Spleen (tissue), 11 donors: ENCODE measurements around the gene DCAF12L1. TPM values are rescaled to one million over a fixed set of nuclear protein-coding genes. Genes with fewer than 3 reads are reported as not detected.

Experiments used
- DNase-seq: peaks from one replicate; pipeline ENCODE4 v3.0.0-alpha.2; 2020
- H3K27ac ChIP-seq, 8 donors: fragments of 200-600 bp; sonication (generic) in 7 of 8; 1 replicate in 4 of 8; 2 replicates in 4 of 8; pipeline versions ENCODE4 v1.5.0 to v1.8.0; 2016 to 2021; ENCODE audit warnings: inconsistent platforms in 4 of 8, mild to moderate bottlenecking in 4 of 8, moderate library complexity in 1 of 8
- H3K27me3 ChIP-seq, 7 donors: fragments of 200-600 bp; sonication (generic) in 6 of 7; replicated peaks in 1 of 7; 1 replicate in 4 of 7; 2 replicates in 3 of 7; pipeline versions ENCODE4 v1.5.0 to v1.8.0; 2016 to 2021; ENCODE audit warnings: inconsistent platforms in 3 of 7, mild to moderate bottlenecking in 1 of 7
- H3K36me3 ChIP-seq, 6 donors: fragments of 200-600 bp; sonication (generic) in 5 of 6; 1 replicate in 4 of 6; 2 replicates in 2 of 6; pipeline versions ENCODE4 v1.5.0 to v1.8.0; 2016 to 2021; ENCODE audit warnings: inconsistent platforms in 2 of 6
- H3K4me1 ChIP-seq, 6 donors: fragments of 200-600 bp; sonication (generic) in 5 of 6; 1 replicate in 3 of 6; 2 replicates in 3 of 6; pipeline versions ENCODE4 v1.5.0 to v1.8.0; 2016 to 2021; ENCODE audit warnings: inconsistent platforms in 3 of 6
- H3K4me3 ChIP-seq, 8 donors: fragments of 200-600 bp; sonication (generic) in 7 of 8; 1 replicate in 4 of 8; 2 replicates in 4 of 8; pipeline versions ENCODE4 v1.5.0 to v1.8.0; 2016 to 2021; ENCODE audit warnings: inconsistent platforms in 4 of 8, mild to moderate bottlenecking in 4 of 8, moderate library complexity in 2 of 8
- H3K9me3 ChIP-seq, 8 donors: fragments of 200-600 bp; sonication (generic) in 7 of 8; 1 replicate in 4 of 8; 2 replicates in 4 of 8; pipeline versions ENCODE4 v1.5.0 to v1.8.0; 2016 to 2021; ENCODE audit warnings: inconsistent platforms in 4 of 8
- CTCF ChIP-seq, 11 experiments: fragments of 200-600 bp in 7 of 11; fragments of 450-650 bp in 4 of 11; sonication (generic) in 4 of 11; IDR thresholded peaks in 8 of 11; conservative IDR thresholded peaks in 3 of 11; 1 replicate in 7 of 11; 2 replicates in 4 of 11; pipeline versions ENCODE4 v1.4.0 to v1.8.0; 2016 to 2021; ENCODE audit warnings: antibody characterized with exemption in 11 of 11, inconsistent platforms in 4 of 11, mild to moderate bottlenecking in 1 of 11
- POLR2A ChIP-seq, 3 donors: fragments of 450-650 bp; IDR thresholded peaks; one replicate each; pipeline ENCODE4 v1.5.1; 2017; ENCODE audit warnings: antibody characterized with exemption in 3 of 3, mild to moderate bottlenecking in 1 of 3
- POLR2AphosphoS5 ChIP-seq, 3 donors: sonication (generic); formaldehyde crosslinking; IDR thresholded peaks; one replicate each; pipeline ENCODE4 v1.5.1; 2017; ENCODE audit warnings: antibody characterized with exemption in 3 of 3
- WGBS, 5 donors: extraction: QIAGEN DNeasy Blood & Tissue Kit in 3 of 5; methylation state at CpG; one replicate each; pipeline versions ENCODE4 v1.1.5 to v1.1.7; 2013 to 2018; 5-methylcytosine and 5-hydroxymethylcytosine counted together
- intact Hi-C: fragments of 100-400 bp; cut with DNase I; formaldehyde crosslinking; loops from one replicate; pipeline ENCODE4 v1.15.0; 2023; ENCODE audit warnings: low total_unique reads
- polyA plus RNA-seq, 3 donors: library from polyadenylated mRNA; stranded (reverse); fragments of 200-250 nt; gene quantifications; one replicate each; pipeline ENCODE4 v1.2.1, GENCODE V29; 2013
- small RNA-seq, 4 donors: library from RNA; depleted of rRNA; stranded (forward); fragments of <200 nt; gene quantifications; one replicate each; pipeline ENCODE3, GENCODE V24; 2016
- total RNA-seq, 7 donors: library from RNA; depleted of rRNA in 3 of 7; stranded (reverse); fragments of >200 nt in 3 of 7; fragmentation: NEBNext Ultra II Directional in 4 of 7; extraction: Animal tissue kit (Norgen Biotek cat#: 25700) in 4 of 7; gene quantifications; one replicate each; pipeline versions ENCODE4 v1.1.0 to v1.2.1, GENCODE V29; 2016 to 2021
- donor health status: healthy with polysubstance abuse.
- donor health status: DM: no; HTN: no; CAD: no; lungs with moderate emphysema.
- donor health status: DM: no; HTN: no; CAD: no.
- donor health status: Bipolar disorder and iron deficiency.
- donor health status: healthy.
- donor health status: DM: no; HTN: no; CAD: no.
- donor health status: DM: yes; HTN: yes; CAD: no.

Gene DCAF12L1
- total and polyA plus RNA-seq, 10 donors, result 0.24 to 4.1 (median 1.6) TPM; not detected in 1

DNA sequence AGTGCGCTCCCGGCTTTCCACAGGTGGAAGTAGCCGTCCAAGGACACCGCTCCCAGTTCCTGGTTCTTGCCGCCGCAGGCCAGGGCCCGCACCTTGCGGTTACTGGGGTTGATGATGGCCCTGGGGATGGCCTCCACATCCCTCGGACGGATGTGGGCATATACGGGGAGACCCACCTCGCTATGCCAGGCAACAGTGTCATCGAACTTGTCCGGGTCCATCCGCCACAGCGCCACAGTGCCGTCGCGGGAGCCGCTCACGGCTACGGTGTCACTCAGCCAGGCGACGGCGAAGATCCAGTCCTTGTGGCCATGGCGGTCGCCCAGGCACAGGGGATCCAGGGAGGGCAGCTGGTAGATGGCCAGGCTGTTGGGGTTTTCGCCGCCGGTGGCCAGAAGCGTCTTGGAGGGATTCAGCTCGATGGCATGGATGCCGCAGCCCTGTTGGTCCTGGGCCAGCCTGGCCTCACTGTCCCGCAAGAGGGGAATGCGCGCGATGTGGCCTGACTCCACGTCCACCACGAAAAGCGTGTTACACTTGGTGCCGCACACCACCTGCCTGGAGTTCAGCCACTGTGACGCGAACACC, 795 bp downstream of the DCAF12L1 start:
- intact Hi-C loops, result no loop called here
- 73 to 83% (median 81%) methylated on average over 1 to 43 of the region's 43 CpGs for WGBS, 5 donors
- no peaks in the 10 kb centered on the region for H3K4me1 ChIP-seq
- no peak for TF ChIP-seq POLR2A (IDR thresholded peaks at IDR 0.05)
- no peak for TF ChIP-seq POLR2AphosphoS5 (IDR thresholded peaks at IDR 0.05)
- peak; percentile 69 for DNase-seq
- peak overlapping the region in 3 of 8 donors; percentile 12 to 43 (median 29) for H3K4me3 ChIP-seq
- no peak overlapping the region for H3K27ac ChIP-seq
- peaks cover 0 to 11% (median 0%) of the 10 kb centered on the region in 8 donors for H3K9me3 ChIP-seq
- H3K27me3 ChIP-seq, result peaks cover 0 to 8% (median 0%) of the 10 kb centered on the region in 7 donors
- H3K36me3 ChIP-seq, result no peaks in the 10 kb centered on the region

- no peak for TF ChIP-seq CTCF (IDR thresholded peaks at IDR 0.05 in 8 of 11, conservative IDR thresholded peaks at IDR 0.05 in 3 of 11)
- TF ChIP-seq POLR2A (IDR thresholded peaks at IDR 0.05), result no peak
- no peak for TF ChIP-seq POLR2AphosphoS5 (IDR thresholded peaks at IDR 0.05)
- H3K4me3 ChIP-seq, result no peak overlapping the region
- intact Hi-C loops, result no loop called here
- peaks cover 0 to 11% (median 0%) of the 10 kb centered on the region in 8 donors for H3K9me3 ChIP-seq
- DNase-seq, result no peak
- no peak overlapping the region for H3K27ac ChIP-seq
- H3K27me3 ChIP-seq, result peaks cover 0 to 8% (median 0%) of the 10 kb centered on the region in 7 donors
- no peaks in the 10 kb centered on the region for H3K36me3 ChIP-seq
- no peaks in the 10 kb centered on the region for H3K4me1 ChIP-seq
- WGBS, 5 donors, result 83 to 100% (median 94%) methylated on average over 1 to 17 of the region's 17 CpGs
Measured at GRCh38 chrX:126551306-126551705, 1.3 kb downstream of the DCAF12L1 start.

DNA sequence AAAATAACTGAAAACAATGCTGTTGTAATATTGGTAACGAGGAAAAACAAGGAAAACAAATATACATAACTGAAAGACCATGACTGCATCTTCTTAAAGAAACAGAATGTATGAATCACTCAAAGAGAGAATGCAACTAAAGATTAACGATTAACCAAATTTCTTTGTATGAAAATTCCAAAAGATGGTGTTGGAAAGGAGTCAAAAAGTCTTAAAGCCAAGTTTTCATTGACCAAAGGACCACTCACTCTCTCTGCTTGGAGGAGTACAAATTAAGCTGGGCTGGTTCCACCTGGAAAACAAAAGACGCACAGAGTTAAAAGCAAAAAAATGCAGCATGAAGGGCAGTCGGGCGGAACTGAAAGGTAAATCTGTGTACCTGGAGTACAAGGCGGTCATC, 1.8 kb downstream of the DCAF12L1 start:
- Histone ChIP-seq H3K27ac (no peak overlapping the region), H3K4me3 (no peak overlapping the region), H3K9me3 (peaks cover 0 to 11% (median 0%) of the 10 kb centered on the region in 8 donors), H3K27me3 (peaks cover 0 to 8% (median 0%) of the 10 kb centered on the region in 7 donors), H3K4me1 (no peaks in the 10 kb centered on the region), H3K36me3 (no peaks in the 10 kb centered on the region)
- WGBS, 5 donors, result 74 to 92% (median 85%) methylated on average over 6 of the region's 6 CpGs
- no peak for DNase-seq
- TF ChIP-seq POLR2A (IDR thresholded peaks at IDR 0.05), result no peak
- TF ChIP-seq CTCF (IDR thresholded peaks at IDR 0.05 in 8 of 11, conservative IDR thresholded peaks at IDR 0.05 in 3 of 11), result no peak
- TF ChIP-seq POLR2AphosphoS5 (IDR thresholded peaks at IDR 0.05), result no peak
- intact Hi-C loops, result no loop called here

DNA sequence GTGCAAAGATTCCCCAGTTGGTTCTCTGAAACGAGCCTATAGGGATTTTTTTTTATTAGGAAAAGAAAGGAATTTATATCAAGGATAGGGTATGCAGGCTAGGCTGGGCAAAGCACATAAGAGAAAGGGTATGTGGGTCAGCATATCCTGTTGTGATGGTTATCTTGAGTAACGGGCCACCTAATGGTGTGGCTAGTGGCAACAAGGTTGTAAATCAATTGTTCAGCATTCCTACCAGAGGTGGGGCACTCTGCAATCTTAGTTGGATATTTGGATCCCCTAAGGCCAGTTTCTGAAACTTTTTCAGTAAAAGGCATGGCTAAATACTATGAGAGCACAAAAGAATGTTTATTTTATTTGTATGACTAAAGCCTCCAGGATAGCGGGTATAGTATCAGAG, 42.7 kb downstream of the DCAF12L1 start:
- Histone ChIP-seq H3K36me3 (no peaks in the 10 kb centered on the region), H3K9me3 (peaks cover 0 to 3% (median 0%) of the 10 kb centered on the region in 8 donors), H3K27ac (no peak overlapping the region), H3K4me1 (no peaks in the 10 kb centered on the region), H3K4me3 (no peak overlapping the region), H3K27me3 (no peaks in the 10 kb centered on the region)
- intact Hi-C loops, result no loop called here
- DNase-seq, result no peak
- TF ChIP-seq POLR2A (IDR thresholded peaks at IDR 0.05) (no peak), CTCF (IDR thresholded peaks at IDR 0.05 in 8 of 11, conservative IDR thresholded peaks at IDR 0.05 in 3 of 11) (no peak)
- WGBS, 5 donors, result 40 to 63% (median 50%) methylated on average over 3 of the region's 3 CpGs

Small RNAs within 50 kb of the gene (small RNA-seq; reads per million reads assigned to genes)
- 0 reads per million in 4 donors for gene Z69908.1
